GM23338 (cell line): Measurements from ENCODE around the gene SAFB. TPM values are rescaled to one million over a fixed set of nuclear protein-coding genes. Genes with fewer than 3 reads are reported as not detected.

Source experiments
- ATAC-seq: fragments of 200-7000 bp; cut with Tn5 transposase; 3 replicates; pipeline ENCODE4 v1.9.1; 2020
- DNase-seq: peaks from one replicate; pipeline ENCODE4 v3.0.0-alpha.2; 2015; ENCODE audit warnings: low spot score
- H2AFZ ChIP-seq: fragments of 200-600 bp; sonication (generic); 2 replicates; pipeline ENCODE4 v1.8.0; 2016; ENCODE audit warnings: antibody characterized with exemption, mild to moderate bottlenecking, moderate library complexity
- H3F3A ChIP-seq: fragments of 200-600 bp; sonication (generic); replicated peaks from 2 replicates; pipeline ENCODE4 v1.8.0; 2017; ENCODE audit warnings: antibody characterized with exemption, mixed run types, low read depth
- H3K27ac ChIP-seq: fragments of 200-600 bp; sonication (generic); 2 replicates; pipeline ENCODE4 v1.6.1; 2016; ENCODE audit warnings: low read depth
- H3K27me3 ChIP-seq: fragments of 200-600 bp; sonication (generic); 2 replicates; pipeline ENCODE4 v1.8.0; 2016; ENCODE audit warnings: mild to moderate bottlenecking, mixed run types, moderate library complexity; ENCODE audit not compliant: insufficient read depth
- H3K36me3 ChIP-seq: fragments of 200-600 bp; sonication (generic); 2 replicates; pipeline ENCODE4 v1.8.0; 2016; ENCODE audit warnings: mild to moderate bottlenecking; ENCODE audit not compliant: insufficient read depth
- H3K4me1 ChIP-seq: fragments of 200-600 bp; sonication (generic); 2 replicates; pipeline ENCODE4 v1.8.0; 2016; ENCODE audit warnings: mild to moderate bottlenecking, moderate library complexity; ENCODE audit not compliant: insufficient read depth
- H3K4me2 ChIP-seq: fragments of 200-600 bp; sonication (generic); 2 replicates; pipeline ENCODE4 v1.7.1; 2017; ENCODE audit warnings: mixed run types
- H3K4me3 ChIP-seq: fragments of 200-600 bp; sonication (generic); 2 replicates; pipeline ENCODE4 v1.6.1; 2016; ENCODE audit warnings: mixed run types
- H3K79me2 ChIP-seq: fragments of 200-600 bp; sonication (generic); replicated peaks from 2 replicates; pipeline ENCODE4 v1.8.0; 2017; ENCODE audit warnings: mild to moderate bottlenecking; ENCODE audit not compliant: insufficient read depth
- H3K9me2 ChIP-seq: fragments of 200-600 bp; sonication (generic); 2 replicates; pipeline ENCODE4 v1.8.0; 2017; ENCODE audit not compliant: insufficient read depth
- H4K20me1 ChIP-seq: fragments of 200-600 bp; sonication (generic); replicated peaks from 2 replicates; pipeline ENCODE4 v1.8.0; 2017; ENCODE audit warnings: mild to moderate bottlenecking; ENCODE audit not compliant: insufficient read depth
- H3K27ac Mint-ChIP-seq: 2 replicates; pipeline ENCODE4 v1.8.0; 2020; ENCODE audit warnings: inconsistent platforms, mild to moderate bottlenecking, moderate library complexity, mixed read lengths
- H3K27me3 Mint-ChIP-seq: 3 replicates; pipeline ENCODE4 v1.8.0; 2022; ENCODE audit warnings: low read depth, mild to moderate bottlenecking, moderate library complexity, mixed read lengths, inconsistent platforms; ENCODE audit not compliant: insufficient read depth, poor library complexity
- H3K36me3 Mint-ChIP-seq: 3 replicates; pipeline ENCODE4 v1.8.0; 2021; ENCODE audit warnings: low read depth, mild to moderate bottlenecking, inconsistent platforms, moderate library complexity, mixed read lengths
- H3K4me1 Mint-ChIP-seq: 3 replicates; pipeline ENCODE4 v1.8.0; 2020; ENCODE audit warnings: mild to moderate bottlenecking, inconsistent platforms, mixed read lengths
- H3K4me3 Mint-ChIP-seq: 3 replicates; pipeline ENCODE4 v1.8.0; 2021; ENCODE audit warnings: moderate library complexity, mild to moderate bottlenecking, inconsistent platforms, mixed read lengths
- H3K9me3 Mint-ChIP-seq: 3 replicates; pipeline ENCODE4 v1.8.0; 2020; ENCODE audit warnings: moderate library complexity, mild to moderate bottlenecking, inconsistent platforms, mixed read lengths
- CREB1 ChIP-seq: fragments of 250-450 bp; sonication (Bioruptor Pico); IDR thresholded peaks from 2 replicates; pipeline ENCODE4 v1.5.0; 2020; ENCODE audit warnings: low read depth, mild to moderate bottlenecking, moderate library complexity
- EZH2 ChIP-seq: fragments of 200-600 bp; sonication (generic); IDR thresholded peaks from one replicate; pipeline ENCODE4 v1.8.0; 2017; ENCODE audit warnings: antibody characterized with exemption, mild to moderate bottlenecking, low read depth; ENCODE audit not compliant: unreplicated experiment
- EZH2phosphoT487 ChIP-seq: fragments of 200-600 bp; sonication (generic); IDR thresholded peaks from one replicate; pipeline ENCODE4 v1.8.1; 2018; ENCODE audit warnings: antibody characterized with exemption; ENCODE audit not compliant: unreplicated experiment
- JUNB ChIP-seq: IDR thresholded peaks from one replicate; pipeline ENCODE4 v1.6.1; 2016; ENCODE audit warnings: antibody characterized with exemption; ENCODE audit not compliant: unreplicated experiment
- NANOG ChIP-seq: IDR thresholded peaks from 2 replicates; pipeline ENCODE4 v1.6.1; 2016; ENCODE audit warnings: antibody characterized with exemption, borderline replicate concordance
- POLR2AphosphoS5 ChIP-seq: IDR thresholded peaks from 2 replicates; pipeline ENCODE4 v1.6.1; 2016; ENCODE audit warnings: antibody characterized with exemption, low read depth
- STAT1 ChIP-seq: IDR thresholded peaks from one replicate; pipeline ENCODE4 v1.6.1; 2016; ENCODE audit warnings: antibody characterized with exemption; ENCODE audit not compliant: unreplicated experiment
- ZNF114 ChIP-seq: fragments of 250-450 bp; sonication (Bioruptor Pico); IDR thresholded peaks from 2 replicates; pipeline ENCODE4 v1.5.0; 2020; ENCODE audit warnings: mild to moderate bottlenecking, moderate library complexity
- ZNF331 ChIP-seq: fragments of 250-450 bp; sonication (Bioruptor Pico); IDR thresholded peaks from 2 replicates; pipeline ENCODE4 v1.5.0; 2020; ENCODE audit warnings: low read depth, mild to moderate bottlenecking, moderate library complexity
- polyA plus RNA-seq: library from polyadenylated mRNA; unstranded; fragments of >200 nt; fragmentation: Nextera tagmentation; extraction: Ambion mirVana; gene quantifications from 2 replicates; pipeline ENCODE4 v1.2.1, GENCODE V29; 2016
- total RNA-seq: library from RNA; depleted of rRNA; stranded (reverse); fragments of >200 nt; shearing (Covaris generic); gene quantifications from 2 replicates; pipeline ENCODE4 v1.2.3, GENCODE V29; 2014
- TF ChIP-seq, protein P1 (sequence below): IDR thresholded peaks from one replicate; pipeline ENCODE4 v1.6.1; 2018; ENCODE audit warnings: antibody characterized with exemption; ENCODE audit not compliant: unreplicated experiment
- TF ChIP-seq, protein P2 (sequence below): IDR thresholded peaks from 2 replicates; pipeline ENCODE4 v1.6.1; 2016; ENCODE audit warnings: antibody characterized with exemption
- TF ChIP-seq, protein P3 (sequence below), 2 experiments: fragments of 200-600 bp in 1 of 2; sonication (generic) in 1 of 2; conservative IDR thresholded peaks; 2 replicates each; pipeline versions ENCODE4 v1.5.1 to v1.6.1; 2016 to 2017; ENCODE audit warnings: antibody characterized with exemption in 2 of 2, low read depth in 2 of 2, mild to moderate bottlenecking in 2 of 2, moderate library complexity in 1 of 2
- TF ChIP-seq, protein P4 (sequence below): fragments of 250-450 bp; sonication (Bioruptor Pico); IDR thresholded peaks from 2 replicates; pipeline ENCODE4 v1.5.0; 2020; ENCODE audit warnings: mild to moderate bottlenecking, moderate library complexity

Gene SAFB
- total and polyA plus RNA-seq, 2 experiments from 2014 or later: 85.2 to 109 TPM

DNA sequence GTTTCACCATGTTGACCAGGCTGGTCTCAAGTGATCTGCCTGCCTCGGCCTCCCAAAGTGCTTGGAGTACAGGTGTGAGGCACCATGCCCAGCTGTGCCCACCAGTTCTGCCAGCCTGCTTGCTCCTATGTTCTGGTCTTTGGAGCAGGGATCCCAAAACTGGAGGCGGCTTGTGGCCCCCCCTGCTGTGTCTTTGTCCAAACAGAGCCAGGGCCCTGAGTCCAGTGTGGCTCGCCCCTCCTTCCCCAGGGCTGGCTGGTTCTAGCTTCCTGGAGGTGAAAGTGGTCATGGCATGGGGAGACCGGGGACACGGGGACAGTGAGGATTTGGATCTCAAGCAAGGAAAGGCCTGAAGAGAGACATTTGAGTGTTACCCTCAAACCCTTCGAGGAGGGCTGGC lies 43.6 kb upstream of the SAFB start:
- Mint-ChIP-seq H3K9me3 (no peaks in the 10 kb centered on the region), H3K4me1 (peaks cover 11% of the 10 kb centered on the region), H3K27ac (no peak overlapping the region), H3K27me3 (peaks cover 10% of the 10 kb centered on the region), H3K4me3 (no peak overlapping the region), H3K36me3 (no peaks in the 10 kb centered on the region)
- TF ChIP-seq, protein P1, sequence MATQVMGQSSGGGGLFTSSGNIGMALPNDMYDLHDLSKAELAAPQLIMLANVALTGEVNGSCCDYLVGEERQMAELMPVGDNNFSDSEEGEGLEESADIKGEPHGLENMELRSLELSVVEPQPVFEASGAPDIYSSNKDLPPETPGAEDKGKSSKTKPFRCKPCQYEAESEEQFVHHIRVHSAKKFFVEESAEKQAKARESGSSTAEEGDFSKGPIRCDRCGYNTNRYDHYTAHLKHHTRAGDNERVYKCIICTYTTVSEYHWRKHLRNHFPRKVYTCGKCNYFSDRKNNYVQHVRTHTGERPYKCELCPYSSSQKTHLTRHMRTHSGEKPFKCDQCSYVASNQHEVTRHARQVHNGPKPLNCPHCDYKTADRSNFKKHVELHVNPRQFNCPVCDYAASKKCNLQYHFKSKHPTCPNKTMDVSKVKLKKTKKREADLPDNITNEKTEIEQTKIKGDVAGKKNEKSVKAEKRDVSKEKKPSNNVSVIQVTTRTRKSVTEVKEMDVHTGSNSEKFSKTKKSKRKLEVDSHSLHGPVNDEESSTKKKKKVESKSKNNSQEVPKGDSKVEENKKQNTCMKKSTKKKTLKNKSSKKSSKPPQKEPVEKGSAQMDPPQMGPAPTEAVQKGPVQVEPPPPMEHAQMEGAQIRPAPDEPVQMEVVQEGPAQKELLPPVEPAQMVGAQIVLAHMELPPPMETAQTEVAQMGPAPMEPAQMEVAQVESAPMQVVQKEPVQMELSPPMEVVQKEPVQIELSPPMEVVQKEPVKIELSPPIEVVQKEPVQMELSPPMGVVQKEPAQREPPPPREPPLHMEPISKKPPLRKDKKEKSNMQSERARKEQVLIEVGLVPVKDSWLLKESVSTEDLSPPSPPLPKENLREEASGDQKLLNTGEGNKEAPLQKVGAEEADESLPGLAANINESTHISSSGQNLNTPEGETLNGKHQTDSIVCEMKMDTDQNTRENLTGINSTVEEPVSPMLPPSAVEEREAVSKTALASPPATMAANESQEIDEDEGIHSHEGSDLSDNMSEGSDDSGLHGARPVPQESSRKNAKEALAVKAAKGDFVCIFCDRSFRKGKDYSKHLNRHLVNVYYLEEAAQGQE: no peak
- TF ChIP-seq CREB1 (CRISPR knock-in tag): no peak
- TF ChIP-seq EZH2: no peak
- TF ChIP-seq STAT1: no peak
- no peak for TF ChIP-seq NANOG
- no peak for TF ChIP-seq EZH2phosphoT487
- TF ChIP-seq POLR2AphosphoS5: no peak
- no peak for TF ChIP-seq ZNF331 (CRISPR knock-in tag)
- no peak for TF ChIP-seq JUNB
- TF ChIP-seq, protein P2, sequence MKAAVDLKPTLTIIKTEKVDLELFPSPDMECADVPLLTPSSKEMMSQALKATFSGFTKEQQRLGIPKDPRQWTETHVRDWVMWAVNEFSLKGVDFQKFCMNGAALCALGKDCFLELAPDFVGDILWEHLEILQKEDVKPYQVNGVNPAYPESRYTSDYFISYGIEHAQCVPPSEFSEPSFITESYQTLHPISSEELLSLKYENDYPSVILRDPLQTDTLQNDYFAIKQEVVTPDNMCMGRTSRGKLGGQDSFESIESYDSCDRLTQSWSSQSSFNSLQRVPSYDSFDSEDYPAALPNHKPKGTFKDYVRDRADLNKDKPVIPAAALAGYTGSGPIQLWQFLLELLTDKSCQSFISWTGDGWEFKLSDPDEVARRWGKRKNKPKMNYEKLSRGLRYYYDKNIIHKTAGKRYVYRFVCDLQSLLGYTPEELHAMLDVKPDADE: no peak
- TF ChIP-seq, protein P3, sequence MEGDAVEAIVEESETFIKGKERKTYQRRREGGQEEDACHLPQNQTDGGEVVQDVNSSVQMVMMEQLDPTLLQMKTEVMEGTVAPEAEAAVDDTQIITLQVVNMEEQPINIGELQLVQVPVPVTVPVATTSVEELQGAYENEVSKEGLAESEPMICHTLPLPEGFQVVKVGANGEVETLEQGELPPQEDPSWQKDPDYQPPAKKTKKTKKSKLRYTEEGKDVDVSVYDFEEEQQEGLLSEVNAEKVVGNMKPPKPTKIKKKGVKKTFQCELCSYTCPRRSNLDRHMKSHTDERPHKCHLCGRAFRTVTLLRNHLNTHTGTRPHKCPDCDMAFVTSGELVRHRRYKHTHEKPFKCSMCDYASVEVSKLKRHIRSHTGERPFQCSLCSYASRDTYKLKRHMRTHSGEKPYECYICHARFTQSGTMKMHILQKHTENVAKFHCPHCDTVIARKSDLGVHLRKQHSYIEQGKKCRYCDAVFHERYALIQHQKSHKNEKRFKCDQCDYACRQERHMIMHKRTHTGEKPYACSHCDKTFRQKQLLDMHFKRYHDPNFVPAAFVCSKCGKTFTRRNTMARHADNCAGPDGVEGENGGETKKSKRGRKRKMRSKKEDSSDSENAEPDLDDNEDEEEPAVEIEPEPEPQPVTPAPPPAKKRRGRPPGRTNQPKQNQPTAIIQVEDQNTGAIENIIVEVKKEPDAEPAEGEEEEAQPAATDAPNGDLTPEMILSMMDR (conservative IDR thresholded peaks at IDR 0.05; ENCODE audit: low read depth in 2 of 2): no peak
- TF ChIP-seq, protein P4, sequence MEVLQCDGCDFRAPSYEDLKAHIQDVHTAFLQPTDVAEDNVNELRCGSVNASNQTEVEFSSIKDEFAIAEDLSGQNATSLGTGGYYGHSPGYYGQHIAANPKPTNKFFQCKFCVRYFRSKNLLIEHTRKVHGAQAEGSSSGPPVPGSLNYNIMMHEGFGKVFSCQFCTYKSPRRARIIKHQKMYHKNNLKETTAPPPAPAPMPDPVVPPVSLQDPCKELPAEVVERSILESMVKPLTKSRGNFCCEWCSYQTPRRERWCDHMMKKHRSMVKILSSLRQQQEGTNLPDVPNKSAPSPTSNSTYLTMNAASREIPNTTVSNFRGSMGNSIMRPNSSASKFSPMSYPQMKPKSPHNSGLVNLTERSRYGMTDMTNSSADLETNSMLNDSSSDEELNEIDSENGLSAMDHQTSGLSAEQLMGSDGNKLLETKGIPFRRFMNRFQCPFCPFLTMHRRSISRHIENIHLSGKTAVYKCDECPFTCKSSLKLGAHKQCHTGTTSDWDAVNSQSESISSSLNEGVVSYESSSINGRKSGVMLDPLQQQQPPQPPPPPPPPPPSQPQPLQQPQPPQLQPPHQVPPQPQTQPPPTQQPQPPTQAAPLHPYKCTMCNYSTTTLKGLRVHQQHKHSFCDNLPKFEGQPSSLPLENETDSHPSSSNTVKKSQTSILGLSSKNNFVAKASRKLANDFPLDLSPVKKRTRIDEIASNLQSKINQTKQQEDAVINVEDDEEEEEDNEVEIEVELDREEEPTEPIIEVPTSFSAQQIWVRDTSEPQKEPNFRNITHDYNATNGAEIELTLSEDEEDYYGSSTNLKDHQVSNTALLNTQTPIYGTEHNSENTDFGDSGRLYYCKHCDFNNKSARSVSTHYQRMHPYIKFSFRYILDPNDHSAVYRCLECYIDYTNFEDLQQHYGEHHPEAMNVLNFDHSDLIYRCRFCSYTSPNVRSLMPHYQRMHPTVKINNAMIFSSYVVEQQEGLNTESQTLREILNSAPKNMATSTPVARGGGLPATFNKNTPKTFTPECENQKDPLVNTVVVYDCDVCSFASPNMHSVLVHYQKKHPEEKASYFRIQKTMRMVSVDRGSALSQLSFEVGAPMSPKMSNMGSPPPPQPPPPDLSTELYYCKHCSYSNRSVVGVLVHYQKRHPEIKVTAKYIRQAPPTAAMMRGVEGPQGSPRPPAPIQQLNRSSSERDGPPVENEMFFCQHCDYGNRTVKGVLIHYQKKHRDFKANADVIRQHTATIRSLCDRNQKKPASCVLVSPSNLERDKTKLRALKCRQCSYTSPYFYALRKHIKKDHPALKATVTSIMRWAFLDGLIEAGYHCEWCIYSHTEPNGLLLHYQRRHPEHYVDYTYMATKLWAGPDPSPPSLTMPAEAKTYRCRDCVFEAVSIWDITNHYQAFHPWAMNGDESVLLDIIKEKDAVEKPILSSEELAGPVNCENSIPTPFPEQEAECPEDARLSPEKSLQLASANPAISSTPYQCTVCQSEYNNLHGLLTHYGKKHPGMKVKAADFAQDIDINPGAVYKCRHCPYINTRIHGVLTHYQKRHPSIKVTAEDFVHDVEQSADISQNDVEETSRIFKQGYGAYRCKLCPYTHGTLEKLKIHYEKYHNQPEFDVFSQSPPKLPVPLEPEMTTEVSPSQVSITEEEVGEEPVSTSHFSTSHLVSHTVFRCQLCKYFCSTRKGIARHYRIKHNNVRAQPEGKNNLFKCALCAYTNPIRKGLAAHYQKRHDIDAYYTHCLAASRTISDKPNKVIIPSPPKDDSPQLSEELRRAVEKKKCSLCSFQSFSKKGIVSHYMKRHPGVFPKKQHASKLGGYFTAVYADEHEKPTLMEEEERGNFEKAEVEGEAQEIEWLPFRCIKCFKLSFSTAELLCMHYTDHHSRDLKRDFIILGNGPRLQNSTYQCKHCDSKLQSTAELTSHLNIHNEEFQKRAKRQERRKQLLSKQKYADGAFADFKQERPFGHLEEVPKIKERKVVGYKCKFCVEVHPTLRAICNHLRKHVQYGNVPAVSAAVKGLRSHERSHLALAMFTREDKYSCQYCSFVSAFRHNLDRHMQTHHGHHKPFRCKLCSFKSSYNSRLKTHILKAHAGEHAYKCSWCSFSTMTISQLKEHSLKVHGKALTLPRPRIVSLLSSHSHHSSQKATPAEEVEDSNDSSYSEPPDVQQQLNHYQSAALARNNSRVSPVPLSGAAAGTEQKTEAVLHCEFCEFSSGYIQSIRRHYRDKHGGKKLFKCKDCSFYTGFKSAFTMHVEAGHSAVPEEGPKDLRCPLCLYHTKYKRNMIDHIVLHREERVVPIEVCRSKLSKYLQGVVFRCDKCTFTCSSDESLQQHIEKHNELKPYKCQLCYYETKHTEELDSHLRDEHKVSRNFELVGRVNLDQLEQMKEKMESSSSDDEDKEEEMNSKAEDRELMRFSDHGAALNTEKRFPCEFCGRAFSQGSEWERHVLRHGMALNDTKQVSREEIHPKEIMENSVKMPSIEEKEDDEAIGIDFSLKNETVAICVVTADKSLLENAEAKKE (CRISPR knock-in tag): no peak
- no peak for TF ChIP-seq ZNF114
- ATAC-seq (no peak), DNase-seq (no peak)
- Histone ChIP-seq H3K27me3 (no peaks in the 10 kb centered on the region), H4K20me1 (no peaks in the 10 kb centered on the region), H3K9me2 (no peaks in the 10 kb centered on the region), H2AFZ (no peak overlapping the region), H3K4me1 (no peaks in the 10 kb centered on the region), H3K79me2 (no peaks in the 10 kb centered on the region), H3K27ac (no peak overlapping the region), H3K4me3 (no peak overlapping the region), H3F3A (no peaks in the 10 kb centered on the region), H3K36me3 (no peaks in the 10 kb centered on the region), H3K4me2 (no peak overlapping the region)
